ENCODE results near the gene BLOC1S5.
A peak's percentile ranks its signal among the peaks of the same experiment; 100 is the strongest.

GRCh38 chr6:7974938-7975763, 89.0 kb downstream of the BLOC1S5 start:
- TF ChIP-seq CTCF (IDR thresholded peaks at IDR 0.05) (no peak), EP300 (IDR thresholded peaks at IDR 0.05) (no peak), POLR2A (IDR thresholded peaks at IDR 0.05) (no peak), POLR2AphosphoS5 (IDR thresholded peaks at IDR 0.05) (peak; percentile 17 to 59 (median 54))

All from sigmoid colon (tissue), 4 donors.